GM21390 (cell line): ENCODE data around the gene B3GAT1.
"Not testable (repeated sequence)": the region's sequence is repeated elsewhere in the genome, so short reads cannot be mapped to it uniquely, and the experiment has no call there.

Experiments
- ATAC-seq: cut with Tn5 transposase; IDR thresholded peaks from one replicate; pipeline ENCODE4 v1.9.1; 2021; ENCODE audit not compliant: unreplicated experiment

Gene B3GAT1

GRCh38 chr11:134358165-134358855 lies 53.7 kb downstream of the B3GAT1 start:
- ATAC-seq: no peak

- no peak for ATAC-seq
Measured at GRCh38 chr11:134357545-134357839, 54.5 kb downstream of the B3GAT1 start.

- no peak for ATAC-seq
Measured at GRCh38 chr11:134356656-134357544, 55.1 kb downstream of the B3GAT1 start.

- no peak for ATAC-seq
Measured at GRCh38 chr11:134355656-134356055, 56.4 kb downstream of the B3GAT1 start.

- ATAC-seq: no peak
Measured at GRCh38 chr11:134355136-134355535, 56.9 kb downstream of the B3GAT1 start.

GRCh38 chr11:134352111-134352510 lies 59.9 kb downstream of the B3GAT1 start:
- no peak for ATAC-seq

GRCh38 chr11:134350381-134350780 lies 61.7 kb downstream of the B3GAT1 start:
- peak; percentile 69 for ATAC-seq

GRCh38 chr11:134349802-134350355 lies 62.2 kb downstream of the B3GAT1 start:
- ATAC-seq: no peak

- peak; percentile 47 for ATAC-seq
Measured at GRCh38 chr11:134349109-134349801, 62.8 kb downstream of the B3GAT1 start.

GRCh38 chr11:134347441-134347840 lies 64.6 kb downstream of the B3GAT1 start:
- ATAC-seq: no peak

GRCh38 chr11:134346976-134347350 lies 65.1 kb downstream of the B3GAT1 start:
- ATAC-seq: no peak

GRCh38 chr11:134346101-134346975 lies 65.7 kb downstream of the B3GAT1 start:
- ATAC-seq: no peak

- no peak for ATAC-seq
Measured at GRCh38 chr11:134345237-134345550, 66.8 kb downstream of the B3GAT1 start.

GRCh38 chr11:134344497-134345236 lies 67.4 kb downstream of the B3GAT1 start:
- ATAC-seq: not testable (repeated sequence)

- no peak for ATAC-seq
Measured at GRCh38 chr11:134343646-134344045, 68.4 kb downstream of the B3GAT1 start.

GRCh38 chr11:134342572-134343340 lies 69.3 kb downstream of the B3GAT1 start:
- ATAC-seq: no peak

GRCh38 chr11:134341805-134342571 lies 70.1 kb downstream of the B3GAT1 start:
- no peak for ATAC-seq

GRCh38 chr11:134340354-134340964 lies 71.6 kb downstream of the B3GAT1 start:
- no peak for ATAC-seq
